Inflammatory macrophage treated with lipopolysaccharide for 1 hour (primary cell): ENCODE measurements around the gene KHDRBS2.

Experiments
- DNase-seq, 2 donors: peaks; one replicate each; pipeline ENCODE4 v3.0.0-alpha.2; 2020 to 2022

Gene KHDRBS2

GRCh38 chr6:62174548-62174947, 111.5 kb downstream of the KHDRBS2 start:
- DNase-seq, result no peak

GRCh38 chr6:62167736-62168135, 118.3 kb downstream of the KHDRBS2 start:
- no peak for DNase-seq

- DNase-seq, result no peak
Observed at GRCh38 chr6:62162858-62163257, 123.2 kb downstream of the KHDRBS2 start.

- DNase-seq, result peak in 1 of 2 donors; percentile 9
Observed at GRCh38 chr6:62152796-62153195, 133.2 kb downstream of the KHDRBS2 start.

GRCh38 chr6:62150048-62150663, 135.9 kb downstream of the KHDRBS2 start:
- peak; percentile 45 to 51 for DNase-seq

GRCh38 chr6:62146954-62147853, 138.8 kb downstream of the KHDRBS2 start:
- DNase-seq, result no peak

GRCh38 chr6:62129127-62129526, 156.9 kb downstream of the KHDRBS2 start:
- DNase-seq, result no peak

- no peak for DNase-seq
Observed at GRCh38 chr6:62119401-62119800, 166.6 kb downstream of the KHDRBS2 start.

- no peak for DNase-seq
Observed at GRCh38 chr6:62103186-62103859, 182.7 kb downstream of the KHDRBS2 start.

GRCh38 chr6:62102387-62102786, 183.6 kb downstream of the KHDRBS2 start:
- no peak for DNase-seq

- DNase-seq, result no peak
Observed at GRCh38 chr6:62090442-62091229, 195.4 kb downstream of the KHDRBS2 start.

GRCh38 chr6:62089781-62090180, 196.2 kb downstream of the KHDRBS2 start:
- no peak for DNase-seq

- no peak for DNase-seq
Observed at GRCh38 chr6:62086047-62086446, 200.0 kb downstream of the KHDRBS2 start.

- no peak for DNase-seq
Observed at GRCh38 chr6:62075869-62076268, 210.2 kb downstream of the KHDRBS2 start.

GRCh38 chr6:62059901-62060300, 226.1 kb downstream of the KHDRBS2 start:
- DNase-seq, result no peak

- no peak for DNase-seq
Observed at GRCh38 chr6:62057300-62057699, 228.7 kb downstream of the KHDRBS2 start.

- no peak for DNase-seq
Observed at GRCh38 chr6:62045502-62045901, 240.5 kb downstream of the KHDRBS2 start.

- DNase-seq, result no peak
Observed at GRCh38 chr6:62043084-62043483, 242.9 kb downstream of the KHDRBS2 start.

- DNase-seq, result no peak
Observed at GRCh38 chr6:62042429-62042828, 243.6 kb downstream of the KHDRBS2 start.

- no peak for DNase-seq
Observed at GRCh38 chr6:62039605-62040004, 246.4 kb downstream of the KHDRBS2 start.

- no peak for DNase-seq
Observed at GRCh38 chr6:62037445-62037844, 248.6 kb downstream of the KHDRBS2 start.

GRCh38 chr6:62035952-62036351, 250.1 kb downstream of the KHDRBS2 start:
- DNase-seq, result no peak

GRCh38 chr6:62013719-62014118, 272.3 kb downstream of the KHDRBS2 start:
- no peak for DNase-seq
